HUES48 (cell line): ENCODE data around the gene SNX12.
A peak's percentile ranks its signal among the peaks of the same experiment; 100 is the strongest.

Experiments used
- H3K27ac ChIP-seq: one replicate; pipeline ENCODE4 v1.7.0; 2013; ENCODE audit warnings: low read depth, low read length, inconsistent platforms
- H3K27me3 ChIP-seq: 2 replicates; pipeline ENCODE4 v1.6.1; 2013; ENCODE audit warnings: mild to moderate bottlenecking, low read length; ENCODE audit not compliant: control insufficient read depth, insufficient read depth
- H3K36me3 ChIP-seq: 2 replicates; pipeline ENCODE4 v1.6.1; 2013; ENCODE audit warnings: low read length; ENCODE audit not compliant: control insufficient read depth, insufficient read depth
- H3K4me1 ChIP-seq: 2 replicates; pipeline ENCODE4 v1.6.1; 2013; ENCODE audit warnings: mild to moderate bottlenecking, low read length; ENCODE audit not compliant: control insufficient read depth, insufficient read depth
- H3K4me3 ChIP-seq: 2 replicates; pipeline ENCODE4 v1.5.1; 2013; ENCODE audit warnings: mild to moderate bottlenecking, low read depth, low read length
- H3K9ac ChIP-seq: 2 replicates; pipeline ENCODE4 v1.6.1; 2013; ENCODE audit warnings: mild to moderate bottlenecking, low read depth, low read length, moderate library complexity
- H3K9me3 ChIP-seq: 2 replicates; pipeline ENCODE4 v1.6.1; 2013; ENCODE audit warnings: low read length; ENCODE audit not compliant: control insufficient read depth, insufficient read depth

Gene SNX12

DNA sequence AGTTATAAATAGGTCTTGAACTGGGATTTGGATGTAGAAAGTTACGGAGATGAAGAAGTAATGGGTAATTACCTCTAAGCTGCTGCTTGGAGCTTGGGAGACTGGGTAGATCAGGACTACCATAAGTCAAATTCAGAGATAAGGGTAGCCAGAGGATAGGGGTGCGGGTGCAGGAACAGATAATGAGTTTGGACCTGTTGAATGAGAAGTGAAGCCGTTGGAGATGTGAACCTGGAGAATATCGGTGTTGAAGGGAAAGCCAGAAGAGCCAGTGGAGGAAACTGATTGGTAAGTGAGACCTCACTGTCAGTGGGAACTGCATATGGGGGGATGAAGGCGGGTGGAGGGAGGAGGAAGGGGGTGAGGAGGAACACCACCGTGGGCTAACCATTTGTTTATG, 26.9 kb upstream of the SNX12 start:
- peaks cover 8% of the 10 kb centered on the region; the same call in 1 of the 2 replicates for H3K27me3 ChIP-seq
- peaks cover 25% of the 10 kb centered on the region for H3K9me3 ChIP-seq
- no peaks in the 10 kb centered on the region for H3K36me3 ChIP-seq
- no peak overlapping the region for H3K9ac ChIP-seq
- H3K27ac ChIP-seq = no peak overlapping the region
- H3K4me1 ChIP-seq = peaks cover 6% of the 10 kb centered on the region; the same call in 1 of the 2 replicates
- peak overlapping the region; percentile 70 for H3K4me3 ChIP-seq

DNA sequence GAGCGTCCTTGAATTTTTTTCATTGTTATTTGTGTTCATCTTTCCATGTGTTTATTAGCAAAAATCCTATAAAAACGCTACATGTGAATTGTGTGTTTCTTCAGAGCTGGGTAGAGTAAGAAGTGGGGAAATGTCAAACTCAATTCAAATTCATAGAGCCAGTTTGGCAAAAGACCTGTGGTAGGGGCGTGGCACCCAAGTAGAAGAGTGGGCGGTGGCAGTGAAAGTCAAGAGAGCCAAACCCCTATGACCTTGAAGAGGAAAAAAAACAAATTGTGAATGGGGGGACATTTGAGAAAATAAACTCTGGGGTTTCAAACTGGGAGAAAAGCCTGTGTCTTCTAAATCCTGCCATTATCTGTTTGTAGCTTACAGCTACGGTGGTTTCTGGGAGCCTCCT, 23.1 kb upstream of the SNX12 start:
- Histone ChIP-seq H3K27me3 (no peaks in the 10 kb centered on the region), H3K9me3 (peaks cover 27% of the 10 kb centered on the region), H3K27ac (no peak overlapping the region), H3K4me3 (no peak overlapping the region), H3K4me1 (no peaks in the 10 kb centered on the region), H3K9ac (no peak overlapping the region), H3K36me3 (no peaks in the 10 kb centered on the region)

DNA sequence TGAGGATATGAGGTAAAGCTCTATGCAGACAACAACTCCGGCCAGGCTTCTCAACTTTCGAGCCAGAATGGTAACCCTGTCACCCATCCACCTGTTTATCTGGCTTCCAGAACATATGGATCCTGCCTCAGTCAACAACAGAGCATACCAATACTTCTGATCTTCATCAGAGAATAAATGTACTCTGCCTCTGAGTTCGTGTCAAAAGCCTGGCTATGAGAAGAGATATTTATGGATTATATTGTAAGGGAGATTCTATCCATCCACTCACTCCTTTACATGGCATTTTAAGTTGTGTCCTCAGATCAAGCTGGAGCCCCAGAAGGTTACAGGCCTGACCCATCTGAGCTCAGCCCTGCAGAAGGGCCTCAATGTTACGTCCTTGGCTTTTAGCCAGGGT, 17.8 kb upstream of the SNX12 start:
- H3K27ac ChIP-seq = no peak overlapping the region
- H3K36me3 ChIP-seq = no peaks in the 10 kb centered on the region
- no peak overlapping the region for H3K9ac ChIP-seq
- H3K4me1 ChIP-seq = no peaks in the 10 kb centered on the region
- peaks cover 17% of the 10 kb centered on the region for H3K9me3 ChIP-seq
- no peaks in the 10 kb centered on the region for H3K27me3 ChIP-seq
- no peak overlapping the region for H3K4me3 ChIP-seq

DNA sequence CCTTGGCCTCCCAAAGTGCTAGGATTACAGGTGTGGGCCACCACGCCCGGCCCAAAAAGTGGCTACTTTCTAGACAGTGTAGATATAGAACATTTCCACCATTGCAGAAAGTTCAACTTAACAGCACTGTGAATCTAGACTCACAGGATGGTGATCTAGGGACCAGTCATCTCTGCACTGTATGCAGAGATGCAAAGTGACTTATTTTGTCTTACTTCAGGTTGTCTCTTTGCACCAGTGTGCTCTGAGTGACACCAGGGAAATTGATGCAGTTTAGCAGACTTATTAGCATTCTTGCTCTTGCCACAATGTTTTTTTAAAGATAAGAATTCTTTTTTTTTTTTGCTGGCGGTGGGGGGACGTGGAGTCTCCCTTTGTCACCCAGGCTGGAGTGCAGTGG, 14.7 kb upstream of the SNX12 start:
- Histone ChIP-seq H3K9ac (no peak overlapping the region), H3K4me3 (no peak overlapping the region), H3K27ac (no peak overlapping the region), H3K9me3 (peaks cover 16% of the 10 kb centered on the region), H3K4me1 (no peaks in the 10 kb centered on the region), H3K36me3 (no peaks in the 10 kb centered on the region), H3K27me3 (no peaks in the 10 kb centered on the region)

DNA sequence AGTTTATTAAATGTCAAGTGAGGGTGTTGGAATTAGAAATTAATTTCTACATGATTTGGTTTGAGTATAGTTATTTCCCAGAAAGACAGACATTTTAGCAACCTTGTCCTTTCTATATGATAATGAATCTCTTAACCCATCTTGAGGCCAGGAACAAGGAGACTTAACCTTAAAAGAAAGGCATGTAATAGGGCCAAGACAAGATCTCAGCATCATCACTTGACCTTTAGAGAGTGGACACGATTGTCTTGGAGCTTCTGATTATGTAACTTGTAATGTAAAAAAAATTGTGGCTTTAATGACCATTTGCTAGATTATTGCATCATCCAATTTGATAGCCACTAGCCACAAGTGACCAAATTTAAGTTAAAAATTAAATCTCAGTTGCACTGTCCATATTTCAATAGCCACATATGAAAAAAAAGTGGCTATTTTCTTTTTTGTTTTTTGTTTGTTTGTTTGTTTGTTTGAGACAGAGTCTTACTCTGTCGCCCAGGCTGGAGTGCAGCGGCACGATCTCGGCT, 14.1 kb upstream of the SNX12 start:
- Histone ChIP-seq H3K9ac (no peak overlapping the region), H3K27ac (no peak overlapping the region), H3K36me3 (no peaks in the 10 kb centered on the region), H3K27me3 (no peaks in the 10 kb centered on the region), H3K4me3 (no peak overlapping the region), H3K9me3 (peaks cover 16% of the 10 kb centered on the region), H3K4me1 (no peaks in the 10 kb centered on the region)

DNA sequence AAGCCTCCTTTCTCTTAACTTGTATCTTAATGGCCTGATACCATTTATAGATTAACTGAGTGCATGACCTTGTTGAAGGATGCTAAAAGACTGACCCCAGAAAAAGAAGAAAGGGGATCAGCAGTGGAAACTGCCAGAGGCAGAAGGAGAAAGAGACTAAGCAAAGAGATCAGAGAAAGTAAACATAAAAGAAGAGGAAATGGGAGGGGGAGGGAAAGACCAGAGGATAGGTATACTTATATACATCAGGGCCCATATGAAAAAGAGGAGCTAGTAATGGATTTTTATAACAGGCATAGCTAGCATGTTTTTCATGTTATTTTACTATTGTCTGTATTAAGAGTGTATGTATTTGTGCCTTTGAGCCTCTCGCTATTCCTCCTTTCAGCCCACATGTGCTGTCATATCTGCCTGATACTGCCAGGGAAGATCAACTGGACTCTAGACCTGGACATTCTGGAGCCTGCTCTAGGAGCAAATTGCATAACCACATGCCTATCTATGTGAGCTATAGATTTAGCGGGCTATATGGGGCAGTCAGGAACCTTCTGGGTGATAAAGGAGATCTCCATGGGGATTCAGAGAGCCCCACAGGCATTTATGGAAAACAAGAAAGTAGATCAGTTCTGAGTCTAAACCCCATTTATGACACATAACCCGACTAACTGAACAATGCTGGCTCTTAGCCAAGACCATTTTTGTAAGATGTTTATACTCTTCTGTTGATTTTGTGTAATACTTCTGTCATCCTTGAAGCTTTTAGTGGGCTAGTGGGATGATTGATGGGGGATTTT, 13.4 kb upstream of the SNX12 start:
- H3K9ac ChIP-seq = no peak overlapping the region
- no peaks in the 10 kb centered on the region for H3K36me3 ChIP-seq
- H3K27ac ChIP-seq = no peak overlapping the region
- H3K27me3 ChIP-seq = no peaks in the 10 kb centered on the region
- H3K4me1 ChIP-seq = no peaks in the 10 kb centered on the region
- peaks cover 16% of the 10 kb centered on the region for H3K9me3 ChIP-seq
- no peak overlapping the region for H3K4me3 ChIP-seq

DNA sequence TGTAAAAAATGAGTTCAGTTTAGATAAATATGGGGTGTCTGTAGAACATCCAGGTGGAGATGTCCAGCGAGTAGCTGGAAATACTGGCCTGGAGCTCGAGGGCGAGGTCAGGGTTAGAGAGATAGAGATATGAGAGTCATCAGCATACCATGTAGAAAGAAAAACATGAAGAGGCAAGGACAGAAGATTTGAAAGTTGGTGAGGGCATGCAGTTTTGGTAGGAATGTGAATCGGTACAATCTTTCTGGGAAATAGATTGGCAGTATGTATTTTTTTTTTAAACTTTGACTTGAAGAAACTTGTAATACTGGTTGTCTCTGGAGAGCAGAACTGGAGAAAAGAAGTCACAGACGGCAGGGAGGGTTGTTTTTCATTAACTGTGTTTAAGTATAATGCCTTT, 2.4 kb upstream of the SNX12 start:
- H3K9ac ChIP-seq = no peak overlapping the region
- no peak overlapping the region for H3K27ac ChIP-seq
- no peaks in the 10 kb centered on the region for H3K27me3 ChIP-seq
- peaks cover 31% of the 10 kb centered on the region for H3K9me3 ChIP-seq
- H3K4me1 ChIP-seq = no peaks in the 10 kb centered on the region
- H3K4me3 ChIP-seq = no peak overlapping the region
- peaks cover 4% of the 10 kb centered on the region; the same call in 1 of the 2 replicates for H3K36me3 ChIP-seq

DNA sequence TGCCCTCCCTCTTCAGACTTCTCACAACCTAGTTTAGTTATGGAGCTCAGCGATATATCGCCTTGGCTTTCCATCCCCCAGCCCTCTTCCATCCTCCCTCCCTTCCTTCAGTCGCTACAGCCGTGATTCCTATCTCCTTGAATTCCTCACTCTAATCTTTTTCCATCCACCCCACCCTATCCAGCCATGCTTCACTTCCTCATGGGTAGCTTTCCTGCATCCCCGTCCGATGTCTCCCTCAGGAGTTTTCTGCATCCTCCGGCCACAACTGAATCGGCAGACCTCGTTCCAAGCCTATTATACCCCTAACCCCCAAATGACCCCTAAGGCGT, 456 bp downstream of the SNX12 start:
- Histone ChIP-seq H3K9ac (peak overlapping the region; percentile 53; the same call in 1 of the 2 replicates), H3K4me3 (peak overlapping the region; percentile 88), H3K36me3 (peaks cover 9% of the 10 kb centered on the region; the same call in 1 of the 2 replicates), H3K27ac (peak overlapping the region; percentile 86), H3K9me3 (peaks cover 26% of the 10 kb centered on the region), H3K4me1 (no peaks in the 10 kb centered on the region), H3K27me3 (no peaks in the 10 kb centered on the region)

DNA sequence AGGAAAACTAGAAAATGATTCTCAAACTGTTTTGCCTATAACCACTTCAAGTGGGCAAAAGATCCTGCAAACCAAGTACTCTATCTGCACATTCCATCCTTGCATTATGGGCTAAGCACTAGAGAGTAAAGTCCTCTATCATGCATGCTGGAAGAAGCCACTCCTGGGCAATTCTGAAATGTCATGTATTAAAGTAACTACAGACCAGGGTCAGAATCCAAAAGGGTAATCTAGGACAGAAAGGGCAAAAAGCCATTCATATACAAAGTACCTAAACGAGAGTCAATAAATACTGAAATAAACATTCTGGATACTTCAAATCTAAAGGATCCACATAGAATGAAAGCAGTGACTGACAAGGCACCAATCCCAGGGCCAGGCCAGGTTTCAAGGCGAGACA, 1.0 kb downstream of the SNX12 start:
- no peaks in the 10 kb centered on the region for H3K27me3 ChIP-seq
- H3K36me3 ChIP-seq = peaks cover 9% of the 10 kb centered on the region; the same call in 1 of the 2 replicates
- no peaks in the 10 kb centered on the region for H3K4me1 ChIP-seq
- peak overlapping the region; percentile 53; the same call in 1 of the 2 replicates for H3K9ac ChIP-seq
- H3K27ac ChIP-seq = peak overlapping the region; percentile 86
- peaks cover 26% of the 10 kb centered on the region for H3K9me3 ChIP-seq
- H3K4me3 ChIP-seq = peak overlapping the region; percentile 88

DNA sequence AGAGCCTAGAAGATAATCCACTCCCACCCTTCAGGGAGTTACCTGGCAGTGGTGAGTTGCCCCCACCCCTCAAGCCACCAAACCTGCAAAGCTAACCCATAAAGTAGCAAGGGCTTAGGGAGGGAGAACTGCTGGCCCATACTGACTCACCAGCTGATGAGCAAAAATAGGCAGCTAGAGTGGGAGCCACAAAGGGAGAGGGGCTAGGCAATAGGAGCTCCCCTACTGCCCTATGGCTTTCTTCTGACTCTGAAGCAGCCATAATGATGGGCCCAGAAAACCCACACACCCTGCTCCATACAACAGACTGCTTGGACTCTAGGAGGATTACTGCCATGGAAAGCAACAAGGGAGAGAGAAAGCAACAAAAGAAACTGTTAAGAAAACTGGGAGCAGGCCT, 8.0 kb downstream of the SNX12 start:
- Histone ChIP-seq H3K27me3 (no peaks in the 10 kb centered on the region), H3K9ac (no peak overlapping the region), H3K36me3 (peaks cover 44% of the 10 kb centered on the region), H3K27ac (no peak overlapping the region), H3K9me3 (peaks cover 25% of the 10 kb centered on the region), H3K4me3 (no peak overlapping the region), H3K4me1 (no peaks in the 10 kb centered on the region)

DNA sequence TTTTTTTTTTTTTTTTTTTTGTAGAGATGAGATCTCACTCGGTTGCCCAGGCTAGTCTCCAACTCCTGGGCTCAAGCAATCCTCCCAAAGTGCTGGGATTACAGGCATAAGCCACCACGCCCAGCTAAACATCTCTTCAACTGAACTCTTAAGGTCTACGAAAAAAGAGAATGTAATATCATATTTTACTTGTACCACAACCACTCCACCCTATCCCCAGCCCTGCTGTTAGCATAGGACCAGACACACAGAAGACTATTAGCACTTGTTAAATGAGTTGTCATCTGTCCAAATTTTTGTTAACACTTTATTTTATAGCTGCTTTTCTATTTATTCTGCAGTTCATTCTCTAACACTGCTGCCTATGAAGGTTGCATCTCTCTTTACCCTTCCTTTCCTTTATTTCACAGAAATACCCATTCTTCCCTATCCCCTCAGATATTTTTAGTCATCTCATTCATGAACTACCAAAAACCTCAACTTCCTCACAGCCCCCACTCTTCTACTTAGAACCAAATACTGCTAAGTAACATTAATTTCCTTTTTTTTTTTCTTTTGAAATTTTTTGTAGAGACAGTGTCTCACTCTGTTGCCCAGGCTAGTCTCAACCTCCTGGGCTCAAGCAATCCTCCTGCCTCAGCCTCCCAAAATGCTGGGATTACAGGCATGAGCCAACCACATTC, 10.1 kb downstream of the SNX12 start:
- no peak overlapping the region for H3K4me3 ChIP-seq
- H3K36me3 ChIP-seq = peaks cover 39% of the 10 kb centered on the region
- no peak overlapping the region for H3K9ac ChIP-seq
- H3K27me3 ChIP-seq = no peaks in the 10 kb centered on the region
- peaks cover 19% of the 10 kb centered on the region for H3K9me3 ChIP-seq
- H3K4me1 ChIP-seq = no peaks in the 10 kb centered on the region
- no peak overlapping the region for H3K27ac ChIP-seq
